AG04450 (cell line): ENCODE data around the gene CTXND1. TPM values are rescaled to one million over a fixed set of nuclear protein-coding genes. Genes with fewer than 3 reads are reported as not detected.
A peak's percentile ranks its signal among the peaks of the same experiment; 100 is the strongest.

ENCODE experiments used
- CTCF ChIA-PET: fragments of 300-600, 350-600 bp; formaldehyde crosslinking; extraction: SDS; loops from one replicate; lab custom pipeline; 2022; ENCODE audit warnings: antibody characterized with exemption, inconsistent platforms; lab: Charles Lee
- POLR2A ChIA-PET: fragments of 350-600 bp; formaldehyde crosslinking; extraction: SDS; loops from one replicate; lab custom pipeline; 2021; ENCODE audit warnings: antibody characterized with exemption, inconsistent platforms; lab: Yijun Ruan, JAX
- DNase-seq: peaks from one replicate; pipeline ENCODE4 v3.0.0-alpha.2; 2011; ENCODE audit warnings: low read depth, low spot score
- H3K27ac ChIP-seq: one replicate; pipeline ENCODE4 v1.5.1; 2012; ENCODE audit warnings: low read depth, low read length, control low read depth
- H3K27me3 ChIP-seq: one replicate; pipeline ENCODE4 v1.6.0; 2012; ENCODE audit warnings: low read length; ENCODE audit not compliant: control insufficient read depth, insufficient read depth
- H3K4me3 ChIP-seq: 2 replicates; pipeline ENCODE4 v1.5.1; 2011; ENCODE audit warnings: mild to moderate bottlenecking, low read depth, low read length, control low read depth
- H3K9me3 ChIP-seq: 2 replicates; pipeline ENCODE4 v1.5.1; 2012; ENCODE audit warnings: low read length; ENCODE audit not compliant: control insufficient read depth, insufficient read depth
- polyA plus RNA-seq: library from polyadenylated mRNA; depleted of rRNA; stranded (reverse); fragments of >200 nt; gene quantifications from 2 replicates; pipeline ENCODE4 v1.2.3, GENCODE V29; 2011
- TF ChIP-seq, protein P1 (sequence below): IDR thresholded peaks from 2 replicates; pipeline ENCODE4 v1.5.1; 2011; ENCODE audit warnings: low read depth, low read length, control low read depth, inconsistent platforms

CTXND1 gene
- polyA plus RNA-seq, 1 experiment: not detected

DNA sequence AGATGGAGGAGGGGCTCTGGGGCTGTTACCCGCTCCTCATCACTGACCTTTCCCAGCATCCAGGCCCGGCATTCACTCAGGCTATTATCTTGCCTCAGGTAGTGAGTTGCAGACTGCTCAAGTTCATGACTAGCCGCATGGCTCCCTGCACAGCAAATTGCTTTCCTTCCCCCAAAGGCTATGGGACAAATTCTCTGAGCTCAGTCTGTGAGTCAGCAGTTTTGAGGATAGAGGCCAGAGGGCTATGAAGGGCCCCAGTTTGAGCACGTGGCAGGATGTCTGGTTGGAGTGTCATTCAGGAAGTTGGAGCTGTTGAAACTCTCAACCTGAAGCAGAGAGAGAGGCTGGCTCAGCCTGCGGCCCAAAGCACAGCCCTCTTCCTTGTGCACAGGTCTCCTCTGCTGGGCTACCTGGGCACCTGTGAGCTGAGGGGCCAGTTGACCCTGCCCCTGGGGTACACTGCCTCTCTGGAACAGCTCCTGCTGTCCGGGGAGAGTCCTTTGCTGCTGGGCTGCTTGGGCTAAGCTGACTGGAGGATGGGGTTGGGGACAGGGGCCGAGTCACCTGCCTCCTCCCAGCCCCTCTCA is 91.3 kb downstream of the CTXND1 start:
- ChIA-PET POLR2A (interaction anchor here (0.6 to 1.2 kb wide), 4 partner anchors 8 to 237 kb away, joined by 3 to 6 read pairs (median 4); partner anchors contain the start of gene FAH), CTCF (interaction anchor here (0.8 to 1.1 kb wide), 2 partner anchors 13 to 307 kb away, joined by 3 to 6 read pairs; no protein-coding TSS in a partner anchor)
- TF ChIP-seq, protein P1, sequence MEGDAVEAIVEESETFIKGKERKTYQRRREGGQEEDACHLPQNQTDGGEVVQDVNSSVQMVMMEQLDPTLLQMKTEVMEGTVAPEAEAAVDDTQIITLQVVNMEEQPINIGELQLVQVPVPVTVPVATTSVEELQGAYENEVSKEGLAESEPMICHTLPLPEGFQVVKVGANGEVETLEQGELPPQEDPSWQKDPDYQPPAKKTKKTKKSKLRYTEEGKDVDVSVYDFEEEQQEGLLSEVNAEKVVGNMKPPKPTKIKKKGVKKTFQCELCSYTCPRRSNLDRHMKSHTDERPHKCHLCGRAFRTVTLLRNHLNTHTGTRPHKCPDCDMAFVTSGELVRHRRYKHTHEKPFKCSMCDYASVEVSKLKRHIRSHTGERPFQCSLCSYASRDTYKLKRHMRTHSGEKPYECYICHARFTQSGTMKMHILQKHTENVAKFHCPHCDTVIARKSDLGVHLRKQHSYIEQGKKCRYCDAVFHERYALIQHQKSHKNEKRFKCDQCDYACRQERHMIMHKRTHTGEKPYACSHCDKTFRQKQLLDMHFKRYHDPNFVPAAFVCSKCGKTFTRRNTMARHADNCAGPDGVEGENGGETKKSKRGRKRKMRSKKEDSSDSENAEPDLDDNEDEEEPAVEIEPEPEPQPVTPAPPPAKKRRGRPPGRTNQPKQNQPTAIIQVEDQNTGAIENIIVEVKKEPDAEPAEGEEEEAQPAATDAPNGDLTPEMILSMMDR: no peak
- Histone ChIP-seq H3K4me3 (no peak overlapping the region), H3K9me3 (no peaks in the 10 kb centered on the region), H3K27ac (peak overlapping the region; percentile 84), H3K27me3 (no peaks in the 10 kb centered on the region)
- DNase-seq: peak; percentile 78

GRCh38 chr15:80159811-80160569 is 92.0 kb downstream of the CTXND1 start:
- H3K4me3 ChIP-seq: no peak overlapping the region
- CTCF ChIA-PET: interaction anchor here (1.1 kb wide), 1 partner anchor 14 kb away, joined by 6 read pairs; no protein-coding TSS in a partner anchor
- no peak for DNase-seq
- TF ChIP-seq, protein P1: no peak
- no peaks in the 10 kb centered on the region for H3K9me3 ChIP-seq
- POLR2A ChIA-PET: interaction anchor here (1.2 kb wide), 3 partner anchors 8 to 236 kb away, joined by 4 to 6 read pairs (median 5); partner anchors contain the start of gene FAH
- H3K27me3 ChIP-seq: no peaks in the 10 kb centered on the region
- H3K27ac ChIP-seq: peak overlapping the region; percentile 84

DNA sequence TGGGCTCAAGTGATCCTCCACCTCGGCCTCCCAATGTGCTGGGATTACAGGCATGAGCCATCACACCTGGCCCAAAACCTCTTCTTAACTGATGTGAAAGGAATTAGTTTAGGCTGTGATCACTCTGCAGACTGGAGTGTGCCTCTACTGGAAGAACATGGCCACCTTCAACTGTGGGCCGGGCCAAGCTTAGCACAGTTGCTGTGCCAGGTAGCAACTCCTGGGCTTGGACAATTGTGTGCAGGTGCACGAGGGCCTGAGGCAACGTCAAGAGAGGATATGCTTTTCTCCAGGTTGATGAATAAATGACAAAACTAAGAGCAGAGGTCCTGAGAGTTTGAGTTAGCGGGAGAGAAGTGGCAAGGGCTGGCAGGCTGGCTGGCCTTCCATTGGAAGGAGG is 92.7 kb downstream of the CTXND1 start:
- ChIA-PET CTCF (interaction anchor here (1.0 kb wide), 2 partner anchors 13 to 20 kb away, joined by 3 read pairs; no protein-coding TSS in a partner anchor), POLR2A (no interaction called here)
- no peaks in the 10 kb centered on the region for H3K9me3 ChIP-seq
- no peaks in the 10 kb centered on the region for H3K27me3 ChIP-seq
- TF ChIP-seq, protein P1: no peak
- H3K27ac ChIP-seq: no peak overlapping the region
- H3K4me3 ChIP-seq: no peak overlapping the region
- no peak for DNase-seq

GRCh38 chr15:80157215-80157614 is 94.8 kb downstream of the CTXND1 start:
- ChIA-PET CTCF (interaction anchor here (1.5 kb wide), 1 partner anchor 97 kb away, joined by 5 read pairs; no protein-coding TSS in a partner anchor), POLR2A (no interaction called here)
- TF ChIP-seq, protein P1: no peak
- no peaks in the 10 kb centered on the region for H3K27me3 ChIP-seq
- H3K4me3 ChIP-seq: no peak overlapping the region
- no peaks in the 10 kb centered on the region; the same call in 1 of the 2 replicates for H3K9me3 ChIP-seq
- H3K27ac ChIP-seq: no peak overlapping the region
- DNase-seq: no peak
